ENCODE data around the gene TCEANC.

Gene TCEANC

GRCh38 chrX:13652850-13653693, at the start of gene TCEANC:
Gene TCEANC (plus strand): TSS chrX:13653141. CDS start chrX:13662509, 9,368 bp downstream.
- CTCF ChIA-PET = interaction anchor here (0.7 to 1.6 kb wide), 4 partner anchors 97 to 666 kb away, joined by 3 to 5 read pairs (median 3); no protein-coding TSS in a partner anchor
- peak within 1 kb of the TSS; percentile 99 for H3K27ac ChIP-seq (ENCODE audit: extremely low read depth, low read depth, low read length)
- POLR2A ChIA-PET = interaction anchor here (1.0 to 1.6 kb wide), 7 partner anchors 9 to 84 kb away, joined by 3 to 13 read pairs (median 6); partner anchors contain the start of genes OFD1, RAB9A and TRAPPC2
- TF ChIP-seq ZBTB20 (tag by site-specific recombination; IDR thresholded peaks at IDR 0.05) (peak; percentile 94), SP7 (tag by site-specific recombination; IDR thresholded peaks at IDR 0.05) (peak; percentile 95), ZNF324 (tag by site-specific recombination; IDR thresholded peaks at IDR 0.05) (no peak), MEIS1 (CRISPR knock-in tag; IDR thresholded peaks at IDR 0.05; ENCODE audit: borderline replicate concordance) (no peak), ZNF624 (tag by site-specific recombination; IDR thresholded peaks at IDR 0.05) (no peak), ZNF560 (tag by site-specific recombination; IDR thresholded peaks at IDR 0.05; ENCODE audit: borderline replicate concordance) (no peak), ZNF701 (tag by site-specific recombination; IDR thresholded peaks at IDR 0.05) (no peak), FEZF1 (tag by site-specific recombination; IDR thresholded peaks at IDR 0.05) (peak; percentile 84), ZNF10 (tag by site-specific recombination; IDR thresholded peaks at IDR 0.05) (0 out of 2 replicates have a peak, but pooled peaks have one; percentile 21), KLF1 (tag by site-specific recombination; IDR thresholded peaks at IDR 0.05) (peak; percentile 89), ZNF274 (IDR thresholded peaks at IDR 0.05; ENCODE audit: low read length) (no peak), ZNF274 (tag by site-specific recombination; IDR thresholded peaks at IDR 0.05; ENCODE audit: borderline replicate concordance) (no peak), TCF7L2 (IDR thresholded peaks at IDR 0.05; ENCODE audit: borderline replicate concordance, low read depth, low read length) (no peak), ZNF121 (tag by site-specific recombination; IDR thresholded peaks at IDR 0.05) (no peak), ZNF580 (tag by site-specific recombination; IDR thresholded peaks at IDR 0.05) (peak; percentile 91), PRDM1 (tag by site-specific recombination; IDR thresholded peaks at IDR 0.05) (peak; percentile 87), ZNF341 (tag by site-specific recombination; IDR thresholded peaks at IDR 0.05; ENCODE audit: low read depth) (peak; percentile 92)
- TF ChIP-seq, protein P1, sequence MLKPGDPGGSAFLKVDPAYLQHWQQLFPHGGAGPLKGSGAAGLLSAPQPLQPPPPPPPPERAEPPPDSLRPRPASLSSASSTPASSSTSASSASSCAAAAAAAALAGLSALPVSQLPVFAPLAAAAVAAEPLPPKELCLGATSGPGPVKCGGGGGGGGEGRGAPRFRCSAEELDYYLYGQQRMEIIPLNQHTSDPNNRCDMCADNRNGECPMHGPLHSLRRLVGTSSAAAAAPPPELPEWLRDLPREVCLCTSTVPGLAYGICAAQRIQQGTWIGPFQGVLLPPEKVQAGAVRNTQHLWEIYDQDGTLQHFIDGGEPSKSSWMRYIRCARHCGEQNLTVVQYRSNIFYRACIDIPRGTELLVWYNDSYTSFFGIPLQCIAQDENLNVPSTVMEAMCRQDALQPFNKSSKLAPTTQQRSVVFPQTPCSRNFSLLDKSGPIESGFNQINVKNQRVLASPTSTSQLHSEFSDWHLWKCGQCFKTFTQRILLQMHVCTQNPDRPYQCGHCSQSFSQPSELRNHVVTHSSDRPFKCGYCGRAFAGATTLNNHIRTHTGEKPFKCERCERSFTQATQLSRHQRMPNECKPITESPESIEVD (tag by site-specific recombination; IDR thresholded peaks at IDR 0.05) = no peak
- TF ChIP-seq, protein P2, sequence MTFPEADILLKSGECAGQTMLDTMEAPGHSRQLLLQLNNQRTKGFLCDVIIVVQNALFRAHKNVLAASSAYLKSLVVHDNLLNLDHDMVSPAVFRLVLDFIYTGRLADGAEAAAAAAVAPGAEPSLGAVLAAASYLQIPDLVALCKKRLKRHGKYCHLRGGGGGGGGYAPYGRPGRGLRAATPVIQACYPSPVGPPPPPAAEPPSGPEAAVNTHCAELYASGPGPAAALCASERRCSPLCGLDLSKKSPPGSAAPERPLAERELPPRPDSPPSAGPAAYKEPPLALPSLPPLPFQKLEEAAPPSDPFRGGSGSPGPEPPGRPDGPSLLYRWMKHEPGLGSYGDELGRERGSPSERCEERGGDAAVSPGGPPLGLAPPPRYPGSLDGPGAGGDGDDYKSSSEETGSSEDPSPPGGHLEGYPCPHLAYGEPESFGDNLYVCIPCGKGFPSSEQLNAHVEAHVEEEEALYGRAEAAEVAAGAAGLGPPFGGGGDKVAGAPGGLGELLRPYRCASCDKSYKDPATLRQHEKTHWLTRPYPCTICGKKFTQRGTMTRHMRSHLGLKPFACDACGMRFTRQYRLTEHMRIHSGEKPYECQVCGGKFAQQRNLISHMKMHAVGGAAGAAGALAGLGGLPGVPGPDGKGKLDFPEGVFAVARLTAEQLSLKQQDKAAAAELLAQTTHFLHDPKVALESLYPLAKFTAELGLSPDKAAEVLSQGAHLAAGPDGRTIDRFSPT (tag by site-specific recombination; IDR thresholded peaks at IDR 0.05) = peak; percentile 95
- TF ChIP-seq, protein P3, sequence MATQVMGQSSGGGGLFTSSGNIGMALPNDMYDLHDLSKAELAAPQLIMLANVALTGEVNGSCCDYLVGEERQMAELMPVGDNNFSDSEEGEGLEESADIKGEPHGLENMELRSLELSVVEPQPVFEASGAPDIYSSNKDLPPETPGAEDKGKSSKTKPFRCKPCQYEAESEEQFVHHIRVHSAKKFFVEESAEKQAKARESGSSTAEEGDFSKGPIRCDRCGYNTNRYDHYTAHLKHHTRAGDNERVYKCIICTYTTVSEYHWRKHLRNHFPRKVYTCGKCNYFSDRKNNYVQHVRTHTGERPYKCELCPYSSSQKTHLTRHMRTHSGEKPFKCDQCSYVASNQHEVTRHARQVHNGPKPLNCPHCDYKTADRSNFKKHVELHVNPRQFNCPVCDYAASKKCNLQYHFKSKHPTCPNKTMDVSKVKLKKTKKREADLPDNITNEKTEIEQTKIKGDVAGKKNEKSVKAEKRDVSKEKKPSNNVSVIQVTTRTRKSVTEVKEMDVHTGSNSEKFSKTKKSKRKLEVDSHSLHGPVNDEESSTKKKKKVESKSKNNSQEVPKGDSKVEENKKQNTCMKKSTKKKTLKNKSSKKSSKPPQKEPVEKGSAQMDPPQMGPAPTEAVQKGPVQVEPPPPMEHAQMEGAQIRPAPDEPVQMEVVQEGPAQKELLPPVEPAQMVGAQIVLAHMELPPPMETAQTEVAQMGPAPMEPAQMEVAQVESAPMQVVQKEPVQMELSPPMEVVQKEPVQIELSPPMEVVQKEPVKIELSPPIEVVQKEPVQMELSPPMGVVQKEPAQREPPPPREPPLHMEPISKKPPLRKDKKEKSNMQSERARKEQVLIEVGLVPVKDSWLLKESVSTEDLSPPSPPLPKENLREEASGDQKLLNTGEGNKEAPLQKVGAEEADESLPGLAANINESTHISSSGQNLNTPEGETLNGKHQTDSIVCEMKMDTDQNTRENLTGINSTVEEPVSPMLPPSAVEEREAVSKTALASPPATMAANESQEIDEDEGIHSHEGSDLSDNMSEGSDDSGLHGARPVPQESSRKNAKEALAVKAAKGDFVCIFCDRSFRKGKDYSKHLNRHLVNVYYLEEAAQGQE (tag by site-specific recombination; IDR thresholded peaks at IDR 0.05) = no peak
- TF ChIP-seq, protein P4, sequence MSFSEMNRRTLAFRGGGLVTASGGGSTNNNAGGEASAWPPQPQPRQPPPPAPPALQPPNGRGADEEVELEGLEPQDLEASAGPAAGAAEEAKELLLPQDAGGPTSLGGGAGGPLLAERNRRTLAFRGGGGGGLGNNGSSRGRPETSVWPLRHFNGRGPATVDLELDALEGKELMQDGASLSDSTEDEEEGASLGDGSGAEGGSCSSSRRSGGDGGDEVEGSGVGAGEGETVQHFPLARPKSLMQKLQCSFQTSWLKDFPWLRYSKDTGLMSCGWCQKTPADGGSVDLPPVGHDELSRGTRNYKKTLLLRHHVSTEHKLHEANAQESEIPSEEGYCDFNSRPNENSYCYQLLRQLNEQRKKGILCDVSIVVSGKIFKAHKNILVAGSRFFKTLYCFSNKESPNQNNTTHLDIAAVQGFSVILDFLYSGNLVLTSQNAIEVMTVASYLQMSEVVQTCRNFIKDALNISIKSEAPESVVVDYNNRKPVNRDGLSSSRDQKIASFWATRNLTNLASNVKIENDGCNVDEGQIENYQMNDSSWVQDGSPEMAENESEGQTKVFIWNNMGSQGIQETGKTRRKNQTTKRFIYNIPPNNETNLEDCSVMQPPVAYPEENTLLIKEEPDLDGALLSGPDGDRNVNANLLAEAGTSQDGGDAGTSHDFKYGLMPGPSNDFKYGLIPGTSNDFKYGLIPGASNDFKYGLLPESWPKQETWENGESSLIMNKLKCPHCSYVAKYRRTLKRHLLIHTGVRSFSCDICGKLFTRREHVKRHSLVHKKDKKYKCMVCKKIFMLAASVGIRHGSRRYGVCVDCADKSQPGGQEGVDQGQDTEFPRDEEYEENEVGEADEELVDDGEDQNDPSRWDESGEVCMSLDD (tag by site-specific recombination; IDR thresholded peaks at IDR 0.05) = peak; percentile 28; the same call in 1 of the 2 replicates
- TF ChIP-seq, protein P5, sequence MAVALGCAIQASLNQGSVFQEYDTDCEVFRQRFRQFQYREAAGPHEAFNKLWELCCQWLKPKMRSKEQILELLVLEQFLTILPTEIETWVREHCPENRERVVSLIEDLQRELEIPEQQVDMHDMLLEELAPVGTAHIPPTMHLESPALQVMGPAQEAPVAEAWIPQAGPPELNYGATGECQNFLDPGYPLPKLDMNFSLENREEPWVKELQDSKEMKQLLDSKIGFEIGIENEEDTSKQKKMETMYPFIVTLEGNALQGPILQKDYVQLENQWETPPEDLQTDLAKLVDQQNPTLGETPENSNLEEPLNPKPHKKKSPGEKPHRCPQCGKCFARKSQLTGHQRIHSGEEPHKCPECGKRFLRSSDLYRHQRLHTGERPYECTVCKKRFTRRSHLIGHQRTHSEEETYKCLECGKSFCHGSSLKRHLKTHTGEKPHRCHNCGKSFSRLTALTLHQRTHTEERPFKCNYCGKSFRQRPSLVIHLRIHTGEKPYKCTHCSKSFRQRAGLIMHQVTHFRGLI (tag by site-specific recombination; IDR thresholded peaks at IDR 0.05) = peak; percentile 95
- TF ChIP-seq, protein P6, sequence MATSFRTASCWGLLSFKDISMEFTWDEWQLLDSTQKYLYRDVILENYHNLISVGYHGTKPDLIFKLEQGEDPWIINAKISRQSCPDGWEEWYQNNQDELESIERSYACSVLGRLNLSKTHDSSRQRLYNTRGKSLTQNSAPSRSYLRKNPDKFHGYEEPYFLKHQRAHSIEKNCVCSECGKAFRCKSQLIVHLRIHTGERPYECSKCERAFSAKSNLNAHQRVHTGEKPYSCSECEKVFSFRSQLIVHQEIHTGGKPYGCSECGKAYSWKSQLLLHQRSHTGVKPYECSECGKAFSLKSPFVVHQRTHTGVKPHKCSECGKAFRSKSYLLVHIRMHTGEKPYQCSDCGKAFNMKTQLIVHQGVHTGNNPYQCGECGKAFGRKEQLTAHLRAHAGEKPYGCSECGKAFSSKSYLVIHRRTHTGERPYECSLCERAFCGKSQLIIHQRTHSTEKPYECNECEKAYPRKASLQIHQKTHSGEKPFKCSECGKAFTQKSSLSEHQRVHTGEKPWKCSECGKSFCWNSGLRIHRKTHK (tag by site-specific recombination; IDR thresholded peaks at IDR 0.05) = no peak

More at GRCh38 chrX:13652850-13653693, at the start of gene TCEANC:
- peaks cover 0 to 4% of the 10 kb centered on the region in 2 experiments; a peak in 1 of 3 replicates for H3K36me3 ChIP-seq (ENCODE audit: control insufficient read depth in 2 of 2, insufficient read depth in 1 of 2, low read length in 2 of 2)
- H3K4me3 ChIP-seq (ENCODE audit: low read depth, low read length) = peak within 1 kb of the TSS; percentile 51
- no peaks in the 10 kb centered on the region for H3K9me3 ChIP-seq (ENCODE audit: control insufficient read depth, insufficient read depth, low read depth, low read length)
- H3K4me1 ChIP-seq (ENCODE audit: control insufficient read depth, insufficient read depth, low read length) = peaks cover 7% of the 10 kb centered on the region
